Progenitor cell of endocrine pancreas (in vitro differentiated cells): ENCODE data around the gene BLOC1S4. TPM values are rescaled to one million over a fixed set of nuclear protein-coding genes. Genes with fewer than 3 reads are reported as not detected.

Source experiments
- DNase-seq: peaks from one replicate; pipeline ENCODE4 v3.0.0; 2021; ENCODE audit warnings: low spot score; ENCODE audit not compliant: unreplicated experiment
- H3K27ac Mint-ChIP-seq: 2 replicates; pipeline ENCODE4 v1.8.0; 2021; ENCODE audit warnings: mild to moderate bottlenecking, moderate library complexity, mixed read lengths
- H3K27me3 Mint-ChIP-seq: 2 replicates; pipeline ENCODE4 v1.8.0; 2021; ENCODE audit warnings: mixed read lengths
- H3K36me3 Mint-ChIP-seq: 2 replicates; pipeline ENCODE4 v1.8.0; 2022; ENCODE audit warnings: mixed read lengths; ENCODE audit not compliant: insufficient read depth
- H3K4me1 Mint-ChIP-seq: 2 replicates; pipeline ENCODE4 v1.8.0; 2021; ENCODE audit warnings: low read depth, mixed read lengths
- H3K4me3 Mint-ChIP-seq: 2 replicates; pipeline ENCODE4 v1.8.0; 2021; ENCODE audit warnings: low read depth, mild to moderate bottlenecking, moderate library complexity, mixed read lengths
- H3K9me3 Mint-ChIP-seq: 2 replicates; pipeline ENCODE4 v1.8.0; 2021; ENCODE audit warnings: low read depth, mixed read lengths
- CTCF ChIP-seq: fragments of 200-600 bp; sonication (generic); IDR thresholded peaks from one replicate; pipeline ENCODE4 v1.5.0; 2021; ENCODE audit warnings: antibody characterized with exemption, mild to moderate bottlenecking; ENCODE audit not compliant: unreplicated experiment
- total RNA-seq: library from RNA; stranded (reverse); gene quantifications from 2 replicates; pipeline ENCODE4 v1.2.1, GENCODE V29; 2021

Gene BLOC1S4
- total RNA-seq, 1 donor from 2014 or later, result 18.8 TPM

GRCh38 chr4:6748286-6748685, 32.3 kb downstream of the BLOC1S4 start:
- H3K36me3 Mint-ChIP-seq, result no peaks in the 10 kb centered on the region
- H3K4me3 Mint-ChIP-seq, result no peak overlapping the region
- no peaks in the 10 kb centered on the region for H3K27me3 Mint-ChIP-seq

GRCh38 chr4:6749340-6750171, 33.6 kb downstream of the BLOC1S4 start:
- TF ChIP-seq CTCF, result no peak
- Mint-ChIP-seq H3K36me3 (no peaks in the 10 kb centered on the region), H3K9me3 (no peaks in the 10 kb centered on the region), H3K27ac (no peak overlapping the region), H3K4me3 (no peak overlapping the region), H3K27me3 (no peaks in the 10 kb centered on the region), H3K4me1 (peaks cover 12% of the 10 kb centered on the region)
- no peak for DNase-seq

More at GRCh38 chr4:6748286-6748685, 32.3 kb downstream of the BLOC1S4 start:
- TF ChIP-seq CTCF, result no peak
- H3K9me3 Mint-ChIP-seq, result no peaks in the 10 kb centered on the region
- H3K27ac Mint-ChIP-seq, result no peak overlapping the region
- no peak for DNase-seq
- peaks cover 12% of the 10 kb centered on the region for H3K4me1 Mint-ChIP-seq

GRCh38 chr4:6750286-6751221, 34.6 kb downstream of the BLOC1S4 start:
- Mint-ChIP-seq H3K9me3 (no peaks in the 10 kb centered on the region), H3K4me3 (no peak overlapping the region), H3K36me3 (no peaks in the 10 kb centered on the region), H3K27ac (no peak overlapping the region), H3K27me3 (no peaks in the 10 kb centered on the region), H3K4me1 (peaks cover 12% of the 10 kb centered on the region)
- DNase-seq, result no peak
- no peak for TF ChIP-seq CTCF

- DNase-seq, result no peak
- no peak overlapping the region for H3K4me3 Mint-ChIP-seq
- H3K27ac Mint-ChIP-seq, result peak overlapping the region; percentile 44
- peaks cover 12% of the 10 kb centered on the region for H3K4me1 Mint-ChIP-seq
- H3K36me3 Mint-ChIP-seq, result no peaks in the 10 kb centered on the region
- no peak for TF ChIP-seq CTCF
- no peaks in the 10 kb centered on the region for H3K27me3 Mint-ChIP-seq
- no peaks in the 10 kb centered on the region for H3K9me3 Mint-ChIP-seq
Observed at GRCh38 chr4:6751611-6752485, 35.9 kb downstream of the BLOC1S4 start.
